Endothelial cell of umbilical vein (primary cell): ENCODE results near the gene GABRA6. TPM values are rescaled to one million over a fixed set of nuclear protein-coding genes. Genes with fewer than 3 reads are reported as not detected.

ENCODE experiments used
- BruUV-seq: library from RNA; stranded (reverse); fragments of 400-500 nt; replicated peaks from 2 replicates; lab custom pipeline; 2021; lab: Mats Ljungman, UMichigan
- CTCF ChIA-PET: fragments of 300-600, 350-600 bp; sonication (Branson Sonifier 250); formaldehyde crosslinking; loops from one replicate; lab custom pipeline; 2021; ENCODE audit warnings: antibody characterized with exemption, inconsistent platforms; lab: Charles Lee
- POLR2A ChIA-PET: fragments of 300-600, 350-600 bp; sonication (Branson Sonifier 250); formaldehyde crosslinking; loops from one replicate; lab custom pipeline; 2021; ENCODE audit warnings: antibody characterized with exemption, inconsistent platforms; lab: Charles Lee
- DNase-seq: peaks from one replicate; pipeline ENCODE4 v3.0.0-alpha.2; 2011; ENCODE audit warnings: low read depth, low spot score
- FAIRE-seq: peaks from 2 replicates; lab custom pipeline; 2011; peaks lifted over from hg19 to GRCh38; lab: Jason Lieb, UNC
- H2AFZ ChIP-seq: 2 replicates; pipeline ENCODE4 v1.6.0; 2012; ENCODE audit warnings: low read depth, low read length, control low read depth, inconsistent platforms
- H3K27ac ChIP-seq: 2 replicates; pipeline ENCODE4 v1.5.1; 2011; ENCODE audit warnings: low read depth, mild to moderate bottlenecking, control low read depth, low read length, moderate library complexity; ENCODE audit not compliant: insufficient read depth
- H3K27me3 ChIP-seq, 2 experiments: 2 replicates each; pipeline versions ENCODE4 v1.6.0 to v1.6.1; 2011; ENCODE audit warnings: low read length in 2 of 2, mixed read lengths in 1 of 2; ENCODE audit not compliant: control insufficient read depth in 2 of 2, insufficient read depth in 2 of 2
- H3K36me3 ChIP-seq, 2 experiments: 2 replicates in 1 of 2; 3 replicates in 1 of 2; pipeline ENCODE4 v1.5.1; 2011; ENCODE audit warnings: low read length in 2 of 2, mild to moderate bottlenecking in 1 of 2, moderate library complexity in 1 of 2; ENCODE audit not compliant: control insufficient read depth in 2 of 2, insufficient read depth in 2 of 2; ENCODE audit errors: extremely low read depth in 1 of 2
- H3K4me1 ChIP-seq: 3 replicates; pipeline ENCODE4 v1.5.1; 2011; ENCODE audit warnings: mild to moderate bottlenecking, low read length; ENCODE audit not compliant: control insufficient read depth, insufficient read depth; ENCODE audit errors: extremely low read depth
- H3K4me2 ChIP-seq: 2 replicates; pipeline ENCODE4 v1.6.1; 2011; ENCODE audit warnings: low read length, control low read depth, mixed read lengths; ENCODE audit not compliant: insufficient read depth
- H3K4me3 ChIP-seq, 3 experiments: fragments of 200-600 bp in 1 of 3; sonication (generic), shearing (Covaris generic) in 1 of 3; replicated peaks in 1 of 3; 2 replicates each; pipeline ENCODE4 v1.5.1; 2011 to 2016; ENCODE audit warnings: control low read depth in 3 of 3, low read length in 3 of 3, mild to moderate bottlenecking in 2 of 3, inconsistent platforms in 1 of 3, low read depth in 1 of 3, moderate library complexity in 1 of 3; ENCODE audit not compliant: insufficient read depth in 1 of 3
- H3K79me2 ChIP-seq: 2 replicates; pipeline ENCODE4 v1.6.0; 2012; ENCODE audit warnings: low read length, inconsistent platforms; ENCODE audit not compliant: control insufficient read depth, insufficient read depth
- H3K9ac ChIP-seq: replicated peaks from 2 replicates; pipeline ENCODE3; 2011; ENCODE audit warnings: low read length, control low read depth; ENCODE audit not compliant: insufficient read depth; ENCODE audit errors: extremely low read depth
- H3K9me1 ChIP-seq: replicated peaks from 3 replicates; pipeline ENCODE4 v1.6.0; 2011; ENCODE audit warnings: mild to moderate bottlenecking, low read length; ENCODE audit not compliant: control insufficient read depth, insufficient read depth; ENCODE audit errors: extremely low read depth
- H3K9me3 ChIP-seq: replicated peaks from 2 replicates; pipeline ENCODE4 v1.5.1; 2012; ENCODE audit warnings: low read length, inconsistent platforms; ENCODE audit not compliant: control insufficient read depth, insufficient read depth
- H4K20me1 ChIP-seq: replicated peaks from 2 replicates; pipeline ENCODE3; 2011; ENCODE audit warnings: mild to moderate bottlenecking, low read length; ENCODE audit not compliant: control insufficient read depth, insufficient read depth; ENCODE audit errors: extremely low read depth
- EZH2 ChIP-seq: IDR thresholded peaks from 2 replicates; pipeline ENCODE4 v1.6.1; 2012; ENCODE audit warnings: borderline replicate concordance, low read depth, mild to moderate bottlenecking, moderate library complexity, low read length, inconsistent platforms; ENCODE audit not compliant: severe bottlenecking
- FOS ChIP-seq: IDR thresholded peaks from 2 replicates; pipeline ENCODE4 v1.6.1; 2011; ENCODE audit warnings: mild to moderate bottlenecking, low read length, moderate library complexity, borderline replicate concordance; ENCODE audit not compliant: insufficient read depth
- GATA2 ChIP-seq: IDR thresholded peaks from 2 replicates; pipeline ENCODE4 v1.7.0; 2011; ENCODE audit warnings: low read depth, mild to moderate bottlenecking, moderate library complexity, mixed read lengths, low read length; ENCODE audit not compliant: insufficient read length, insufficient read depth
- JUN ChIP-seq: IDR thresholded peaks from 2 replicates; pipeline ENCODE4 v1.6.1; 2011; ENCODE audit warnings: borderline replicate concordance, low read depth; ENCODE audit not compliant: insufficient read length, insufficient read depth
- MYC ChIP-seq: IDR thresholded peaks from one replicate; pipeline ENCODE4 v1.6.1; 2011; ENCODE audit warnings: mild to moderate bottlenecking, low read depth, low read length
- POLR2A ChIP-seq: IDR thresholded peaks from 2 replicates; pipeline ENCODE4 v1.6.1; 2012; ENCODE audit warnings: low read depth, mild to moderate bottlenecking, control low read depth, low read length
- POLR2AphosphoS5 ChIP-seq: IDR thresholded peaks from 2 replicates; pipeline ENCODE4 v1.6.1; 2012; ENCODE audit warnings: low read depth, mild to moderate bottlenecking, control low read depth, low read length, moderate library complexity; ENCODE audit not compliant: insufficient read depth
- dilution Hi-C: fragments of 300-500 bp; cut with MboI; formaldehyde crosslinking; loops from one replicate; pipeline ENCODE4 v1.15.0; 2019; ENCODE audit warnings: low sequenced_read_pairs; ENCODE audit not compliant: extremely low pct_ligation_motif_present
- intact Hi-C: fragments of 100-400 bp; cut with micrococcal nuclease; formaldehyde crosslinking; loops from one replicate; pipeline ENCODE4 v1.10.0; 2022
- polyA plus RNA-seq, 4 experiments: library from polyadenylated mRNA; depleted of rRNA in 3 of 4; stranded (reverse) in 3 of 4; unstranded in 1 of 4; fragments of >200 nt; gene quantifications; 2 replicates each; pipeline versions ENCODE4 v1.2.1 to v1.2.3, GENCODE V29; 2011 to 2012; ENCODE audit warnings: missing spikeins in 1 of 4
- total RNA-seq: library from RNA; stranded (reverse); gene quantifications from 2 replicates; pipeline ENCODE4 v1.2.3, GENCODE V29; 2021
- TF ChIP-seq, protein P1 (sequence below), 2 donors: IDR thresholded peaks; 1 replicate in 1 of 2; 2 replicates in 1 of 2; pipeline ENCODE4 v1.5.1; 2011; ENCODE audit warnings: low read length in 2 of 2, mild to moderate bottlenecking in 2 of 2, moderate library complexity in 2 of 2, control low read depth in 1 of 2, inconsistent platforms in 1 of 2, low read depth in 1 of 2; ENCODE audit not compliant: insufficient read depth in 1 of 2; ENCODE audit errors: extremely low read depth in 1 of 2
- TF ChIP-seq, protein P2 (sequence below): IDR thresholded peaks from 2 replicates; pipeline ENCODE4 v1.6.1; 2011; ENCODE audit not compliant: insufficient read depth, insufficient read length

GABRA6 gene
- total and polyA plus RNA-seq, 2 donors (not counting 3 experiments of a cell fraction or from before 2014, with no cell fraction given), result not detected

DNA sequence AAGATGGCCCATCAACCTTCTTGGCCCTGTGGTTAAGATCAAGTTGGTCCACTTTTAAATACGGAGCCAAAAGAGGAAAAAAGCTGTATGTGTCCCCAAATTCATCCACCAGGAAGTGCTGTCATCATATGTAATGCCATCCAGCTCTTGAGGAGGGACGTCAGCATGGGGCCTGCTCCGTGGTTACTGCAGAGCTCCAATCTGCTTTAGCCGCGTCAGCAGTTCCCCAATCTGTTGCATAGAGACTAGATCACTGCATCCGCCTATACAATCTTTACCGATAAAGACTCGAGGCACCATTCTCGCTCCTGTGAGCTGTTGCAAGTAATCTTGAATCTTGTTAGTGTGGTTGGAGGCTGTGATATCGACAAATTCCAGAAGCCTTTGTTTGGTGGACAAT, 65.7 kb downstream of the GABRA6 start:
- CTCF ChIA-PET, result no interaction called here
- no TSS peak for BruUV-seq
- H3K4me1 ChIP-seq, result no peaks in the 10 kb centered on the region
- H3K27ac ChIP-seq, result no peak overlapping the region
- no peaks in the 10 kb centered on the region for H3K9me3 ChIP-seq
- dilution Hi-C loops, result no loop called here
- intact Hi-C loops, result no loop called here
- no peaks in the 10 kb centered on the region for H3K79me2 ChIP-seq
- H3K36me3 ChIP-seq, result no peaks in the 10 kb centered on the region
- no peak overlapping the region for H3K4me3 ChIP-seq
- no peak overlapping the region for H3K9ac ChIP-seq
- POLR2A ChIA-PET, result no interaction called here
- H4K20me1 ChIP-seq, result no peaks in the 10 kb centered on the region
- no peaks in the 10 kb centered on the region for H3K9me1 ChIP-seq
- no peak for DNase-seq
- FAIRE-seq, result no peak
- H3K4me2 ChIP-seq, result no peak overlapping the region
- H2AFZ ChIP-seq, result no peak overlapping the region
- TF ChIP-seq JUN (no peak), GATA2 (no peak), MYC (no peak), FOS (no peak), EZH2 (no peak), POLR2AphosphoS5 (no peak), POLR2A (no peak)
- TF ChIP-seq, protein P1, sequence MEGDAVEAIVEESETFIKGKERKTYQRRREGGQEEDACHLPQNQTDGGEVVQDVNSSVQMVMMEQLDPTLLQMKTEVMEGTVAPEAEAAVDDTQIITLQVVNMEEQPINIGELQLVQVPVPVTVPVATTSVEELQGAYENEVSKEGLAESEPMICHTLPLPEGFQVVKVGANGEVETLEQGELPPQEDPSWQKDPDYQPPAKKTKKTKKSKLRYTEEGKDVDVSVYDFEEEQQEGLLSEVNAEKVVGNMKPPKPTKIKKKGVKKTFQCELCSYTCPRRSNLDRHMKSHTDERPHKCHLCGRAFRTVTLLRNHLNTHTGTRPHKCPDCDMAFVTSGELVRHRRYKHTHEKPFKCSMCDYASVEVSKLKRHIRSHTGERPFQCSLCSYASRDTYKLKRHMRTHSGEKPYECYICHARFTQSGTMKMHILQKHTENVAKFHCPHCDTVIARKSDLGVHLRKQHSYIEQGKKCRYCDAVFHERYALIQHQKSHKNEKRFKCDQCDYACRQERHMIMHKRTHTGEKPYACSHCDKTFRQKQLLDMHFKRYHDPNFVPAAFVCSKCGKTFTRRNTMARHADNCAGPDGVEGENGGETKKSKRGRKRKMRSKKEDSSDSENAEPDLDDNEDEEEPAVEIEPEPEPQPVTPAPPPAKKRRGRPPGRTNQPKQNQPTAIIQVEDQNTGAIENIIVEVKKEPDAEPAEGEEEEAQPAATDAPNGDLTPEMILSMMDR (IDR thresholded peaks at IDR 0.05; ENCODE audit: extremely low read depth in 1 of 2, insufficient read depth in 1 of 2, low read depth in 1 of 2, low read length in 2 of 2), result no peak
- TF ChIP-seq, protein P2, sequence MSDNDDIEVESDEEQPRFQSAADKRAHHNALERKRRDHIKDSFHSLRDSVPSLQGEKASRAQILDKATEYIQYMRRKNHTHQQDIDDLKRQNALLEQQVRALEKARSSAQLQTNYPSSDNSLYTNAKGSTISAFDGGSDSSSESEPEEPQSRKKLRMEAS, result no peak
- no peaks in the 10 kb centered on the region for H3K27me3 ChIP-seq

Other genes starting within 250 kb of the GABRA6 start
- not detected in 2 replicates for gene GABRB2, start 139.0 kb upstream of the GABRA6 start, total RNA-seq
- gene GABRB2, start 139.0 kb upstream of the GABRA6 start, polyA plus RNA-seq, result not detected in 2 replicates
- not detected in 2 replicates for gene GABRA1, start 162.4 kb downstream of the GABRA6 start, total RNA-seq
- gene GABRA1, start 162.4 kb downstream of the GABRA6 start, polyA plus RNA-seq, result not detected in 2 replicates